ENCODE measurements around the gene GRIK3. TPM values are rescaled to one million over a fixed set of nuclear protein-coding genes. Genes with fewer than 3 reads are reported as not detected.

The GRIK3 gene
- total RNA-seq, 1 donor from 2014 or later, result not detected

DNA sequence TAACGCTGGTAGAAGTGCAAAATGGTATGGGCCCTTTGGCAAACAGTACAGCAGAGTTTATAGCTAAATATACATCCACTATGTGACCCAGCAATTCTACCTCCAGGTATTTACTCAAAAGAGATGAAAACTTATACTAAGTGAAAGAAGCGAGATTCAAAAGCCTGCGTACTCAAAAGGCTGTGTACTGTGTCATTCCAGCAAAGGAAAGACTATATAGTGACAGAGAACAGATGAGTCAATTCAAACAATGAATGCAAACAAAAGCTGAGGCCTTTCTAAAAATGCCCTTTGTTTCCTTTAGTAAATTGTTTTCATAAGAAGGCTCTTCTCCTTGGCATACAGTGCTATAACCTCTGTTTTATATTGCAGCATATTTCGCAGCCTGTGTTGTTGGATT is 282.8 kb downstream of the GRIK3 start:
- Mint-ChIP-seq H3K36me3 (no peaks in the 10 kb centered on the region), H3K27ac (no peak overlapping the region), H3K4me1 (no peaks in the 10 kb centered on the region), H3K27me3 (ENCODE audit: low read depth) (peaks cover 20% of the 10 kb centered on the region), H3K4me3 (no peak overlapping the region), H3K9me3 (peaks cover 4% of the 10 kb centered on the region)
- TF ChIP-seq, protein P1, sequence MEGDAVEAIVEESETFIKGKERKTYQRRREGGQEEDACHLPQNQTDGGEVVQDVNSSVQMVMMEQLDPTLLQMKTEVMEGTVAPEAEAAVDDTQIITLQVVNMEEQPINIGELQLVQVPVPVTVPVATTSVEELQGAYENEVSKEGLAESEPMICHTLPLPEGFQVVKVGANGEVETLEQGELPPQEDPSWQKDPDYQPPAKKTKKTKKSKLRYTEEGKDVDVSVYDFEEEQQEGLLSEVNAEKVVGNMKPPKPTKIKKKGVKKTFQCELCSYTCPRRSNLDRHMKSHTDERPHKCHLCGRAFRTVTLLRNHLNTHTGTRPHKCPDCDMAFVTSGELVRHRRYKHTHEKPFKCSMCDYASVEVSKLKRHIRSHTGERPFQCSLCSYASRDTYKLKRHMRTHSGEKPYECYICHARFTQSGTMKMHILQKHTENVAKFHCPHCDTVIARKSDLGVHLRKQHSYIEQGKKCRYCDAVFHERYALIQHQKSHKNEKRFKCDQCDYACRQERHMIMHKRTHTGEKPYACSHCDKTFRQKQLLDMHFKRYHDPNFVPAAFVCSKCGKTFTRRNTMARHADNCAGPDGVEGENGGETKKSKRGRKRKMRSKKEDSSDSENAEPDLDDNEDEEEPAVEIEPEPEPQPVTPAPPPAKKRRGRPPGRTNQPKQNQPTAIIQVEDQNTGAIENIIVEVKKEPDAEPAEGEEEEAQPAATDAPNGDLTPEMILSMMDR (IDR thresholded peaks at IDR 0.05; ENCODE audit: unreplicated experiment), result no peak
- DNase-seq (ENCODE audit: low spot score in 2 of 2, unreplicated experiment in 2 of 2), result no peak

DNA sequence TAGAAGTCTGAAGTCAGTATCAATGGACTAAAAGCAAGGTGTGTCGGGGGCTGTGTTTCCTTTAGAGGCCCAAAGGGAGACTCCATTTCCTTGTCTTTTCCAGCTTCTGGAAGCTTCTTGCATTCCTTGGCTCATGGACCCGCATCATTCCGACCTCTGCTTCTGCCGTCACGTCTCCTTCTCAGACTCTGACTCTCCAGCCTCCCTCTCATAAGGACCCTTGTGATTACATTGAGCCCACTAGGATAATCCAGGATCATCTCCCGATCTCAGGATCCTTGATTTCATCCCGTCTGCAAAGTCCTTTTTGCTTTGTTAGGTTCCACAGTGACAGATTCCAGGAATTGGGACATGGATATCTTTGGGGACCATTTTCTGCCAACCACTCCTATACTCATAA is 285.8 kb downstream of the GRIK3 start:
- Mint-ChIP-seq H3K9me3 (peaks cover 4% of the 10 kb centered on the region), H3K4me1 (no peaks in the 10 kb centered on the region), H3K36me3 (no peaks in the 10 kb centered on the region), H3K27ac (no peak overlapping the region), H3K27me3 (ENCODE audit: low read depth) (peaks cover 8% of the 10 kb centered on the region), H3K4me3 (no peak overlapping the region)
- TF ChIP-seq, protein P1 (IDR thresholded peaks at IDR 0.05; ENCODE audit: unreplicated experiment), result no peak
- no peak for DNase-seq (ENCODE audit: low spot score in 2 of 2, unreplicated experiment in 2 of 2)
